ENCODE results near the gene PHLDB2.

DNA sequence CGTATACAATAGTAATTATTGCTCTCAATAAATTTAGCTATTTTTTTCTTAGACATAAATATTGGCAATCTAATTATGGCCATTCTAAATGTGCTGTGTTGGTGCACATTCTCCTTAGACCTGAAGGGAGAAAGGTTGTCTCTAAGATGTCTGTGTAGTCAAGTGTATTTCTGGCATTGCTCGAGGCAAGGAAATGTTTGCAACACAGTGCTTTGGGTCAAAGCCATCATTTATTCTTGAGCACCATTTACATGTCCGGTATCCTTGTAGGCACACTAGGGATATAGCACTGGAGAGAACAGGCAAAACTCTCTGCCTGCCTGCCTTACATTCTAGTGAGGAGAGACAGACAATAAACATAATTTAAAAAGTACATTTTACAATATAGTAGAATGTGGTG lies 2.6 kb upstream of the PHLDB2 start:
- TF ChIP-seq EP300 (IDR thresholded peaks at IDR 0.05) (no peak), CTCF (IDR thresholded peaks at IDR 0.05) (no peak)
